Duodenal mucosa (tissue), 2 donors: ENCODE results near the gene ATP6V0D1.
A peak's percentile ranks its signal among the peaks of the same experiment; 100 is the strongest.

ENCODE experiments used
- H3K27ac ChIP-seq: one replicate; pipeline ENCODE4 v1.7.0; 2013; ENCODE audit warnings: low read depth, low read length
- H3K27me3 ChIP-seq, 2 donors: one replicate each; pipeline ENCODE4 v1.7.0; 2013; ENCODE audit warnings: low read length in 2 of 2, control low read depth in 1 of 2; ENCODE audit not compliant: insufficient read depth in 2 of 2, control insufficient read depth in 1 of 2
- H3K36me3 ChIP-seq, 2 donors: one replicate each; pipeline ENCODE4 v1.7.0; 2013; ENCODE audit warnings: low read length in 2 of 2, control low read depth in 1 of 2; ENCODE audit not compliant: insufficient read depth in 2 of 2, control insufficient read depth in 1 of 2
- H3K4me1 ChIP-seq, 2 donors: one replicate each; pipeline ENCODE4 v1.7.0; 2013; ENCODE audit warnings: low read length in 2 of 2, control low read depth in 1 of 2; ENCODE audit not compliant: insufficient read depth in 2 of 2, control insufficient read depth in 1 of 2
- H3K4me3 ChIP-seq, 2 donors: one replicate each; pipeline ENCODE4 v1.7.0; 2013; ENCODE audit warnings: low read length in 2 of 2, low read depth in 1 of 2
- H3K9ac ChIP-seq, 2 donors: one replicate each; pipeline ENCODE4 v1.7.0; 2013; ENCODE audit warnings: low read length in 2 of 2, low read depth in 1 of 2
- H3K9me3 ChIP-seq, 2 donors: one replicate each; pipeline ENCODE4 v1.7.0; 2013; ENCODE audit warnings: low read length in 2 of 2, control low read depth in 1 of 2; ENCODE audit not compliant: control insufficient read depth in 1 of 2

The ATP6V0D1 gene

DNA sequence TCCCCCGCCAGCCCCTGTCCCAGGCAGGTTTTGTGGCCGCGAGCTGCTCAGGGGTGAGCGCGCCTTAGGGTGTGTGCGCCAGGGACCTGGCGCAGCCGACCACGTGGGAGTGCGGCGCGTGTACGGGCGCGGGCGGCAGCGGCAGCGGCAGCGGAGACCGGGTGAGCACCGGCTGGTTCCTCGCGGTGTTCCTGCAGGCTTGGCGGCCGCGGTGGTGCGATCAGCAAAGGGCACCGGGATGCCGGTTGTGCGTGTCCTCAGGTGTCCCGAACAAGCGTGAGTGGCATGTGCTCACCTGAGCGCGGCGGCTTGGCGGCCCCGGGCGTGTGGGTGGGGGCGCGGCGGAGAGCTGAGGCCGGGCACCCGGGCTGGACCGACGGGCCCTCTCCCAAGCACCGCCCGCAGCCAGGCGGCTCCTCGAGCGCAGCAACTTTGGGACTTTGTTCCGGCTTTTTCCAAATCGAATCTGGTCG, 50.4 kb downstream of the ATP6V0D1 start:
- Histone ChIP-seq H3K4me3 (peak overlapping the region; percentile 75), H3K27ac (peak overlapping the region; percentile 97), H3K9me3 (no peaks in the 10 kb centered on the region), H3K9ac (peak overlapping the region; percentile 94 to 98), H3K27me3 (peaks cover 0 to 3% of the 10 kb centered on the region in 2 donors), H3K4me1 (peaks cover 30 to 35% of the 10 kb centered on the region in 2 donors), H3K36me3 (peaks cover 0 to 4% of the 10 kb centered on the region in 2 donors)

DNA sequence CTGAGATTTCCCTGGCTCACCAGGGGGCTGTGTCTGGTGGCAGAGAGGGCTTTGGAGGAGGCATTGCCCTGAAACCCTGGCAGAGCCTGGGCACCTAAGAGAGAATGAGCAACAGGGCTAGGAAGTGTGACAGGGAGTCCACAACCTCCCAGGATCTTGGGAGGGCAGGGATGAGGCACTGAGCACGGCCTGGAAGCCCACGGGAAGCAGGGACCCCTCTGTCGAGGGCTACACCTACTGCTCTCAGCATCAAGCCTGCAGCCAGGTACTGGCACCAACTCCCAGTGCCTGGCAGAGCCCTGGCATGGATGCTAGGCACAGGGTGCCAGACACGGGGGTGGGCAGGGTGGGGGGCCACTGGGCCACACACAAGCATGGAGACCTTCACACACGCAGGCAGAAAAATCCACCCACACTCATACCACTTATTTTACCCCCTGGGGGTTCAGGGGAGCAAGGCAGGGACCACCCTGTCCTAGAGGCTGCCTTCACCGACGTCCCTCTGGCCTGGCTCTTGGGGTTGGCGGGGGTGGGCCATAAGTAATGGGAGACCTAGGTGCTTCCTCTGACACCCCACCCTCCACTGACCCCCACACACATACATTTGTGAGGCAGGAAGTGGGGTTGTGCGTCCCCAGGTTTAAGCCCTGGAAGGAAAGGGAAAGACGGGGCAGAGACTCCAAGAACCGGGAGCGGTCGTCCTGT, 51.0 kb downstream of the ATP6V0D1 start:
- Histone ChIP-seq H3K9me3 (no peaks in the 10 kb centered on the region), H3K27ac (peak overlapping the region; percentile 97), H3K27me3 (peaks cover 0 to 9% of the 10 kb centered on the region in 2 donors), H3K36me3 (no peaks in the 10 kb centered on the region), H3K4me3 (peak overlapping the region; percentile 75), H3K4me1 (peaks cover 30% of the 10 kb centered on the region in 2 donors), H3K9ac (peak overlapping the region; percentile 94 to 98)

DNA sequence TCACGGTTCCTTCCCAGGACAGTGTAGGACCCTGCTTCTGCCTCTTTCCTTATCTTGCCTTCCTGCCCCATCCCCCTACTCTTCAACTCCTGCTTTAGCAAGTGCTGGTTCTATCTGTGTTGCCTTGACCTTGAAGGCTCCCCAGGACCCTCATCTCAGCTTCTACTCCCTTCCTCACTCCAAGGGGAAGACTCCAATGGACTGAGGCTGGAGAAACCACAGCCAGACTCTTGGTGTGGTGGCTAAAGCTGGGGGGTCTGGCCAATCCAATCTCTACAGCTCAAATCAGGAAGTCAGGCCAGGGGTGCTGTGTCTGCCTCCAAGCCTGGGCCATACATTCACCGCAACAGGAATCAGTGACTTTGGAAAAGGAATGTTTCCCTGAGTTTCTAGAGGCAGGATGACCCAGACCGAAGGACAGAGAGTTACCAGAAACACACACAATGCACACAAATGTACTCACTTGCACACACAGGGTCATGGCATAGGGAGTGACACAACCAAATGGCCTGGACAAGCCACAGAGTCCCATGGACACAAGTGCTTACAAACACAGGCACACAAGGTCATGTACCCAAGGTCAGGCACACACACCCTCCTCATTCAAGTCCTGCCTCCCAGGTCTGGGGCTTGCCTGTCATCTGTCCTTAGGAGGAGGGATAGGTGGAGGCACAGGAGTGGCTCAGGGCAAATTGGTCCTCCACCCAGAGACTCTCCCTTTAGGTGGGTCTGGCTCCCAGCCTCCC, 51.7 kb downstream of the ATP6V0D1 start:
- Histone ChIP-seq H3K27me3 (peaks cover 7 to 14% of the 10 kb centered on the region in 2 donors), H3K9ac (peak overlapping the region; percentile 94 to 98), H3K36me3 (no peaks in the 10 kb centered on the region), H3K27ac (peak overlapping the region; percentile 97), H3K4me3 (peak overlapping the region; percentile 75), H3K9me3 (no peaks in the 10 kb centered on the region), H3K4me1 (peaks cover 30% of the 10 kb centered on the region in 2 donors)

DNA sequence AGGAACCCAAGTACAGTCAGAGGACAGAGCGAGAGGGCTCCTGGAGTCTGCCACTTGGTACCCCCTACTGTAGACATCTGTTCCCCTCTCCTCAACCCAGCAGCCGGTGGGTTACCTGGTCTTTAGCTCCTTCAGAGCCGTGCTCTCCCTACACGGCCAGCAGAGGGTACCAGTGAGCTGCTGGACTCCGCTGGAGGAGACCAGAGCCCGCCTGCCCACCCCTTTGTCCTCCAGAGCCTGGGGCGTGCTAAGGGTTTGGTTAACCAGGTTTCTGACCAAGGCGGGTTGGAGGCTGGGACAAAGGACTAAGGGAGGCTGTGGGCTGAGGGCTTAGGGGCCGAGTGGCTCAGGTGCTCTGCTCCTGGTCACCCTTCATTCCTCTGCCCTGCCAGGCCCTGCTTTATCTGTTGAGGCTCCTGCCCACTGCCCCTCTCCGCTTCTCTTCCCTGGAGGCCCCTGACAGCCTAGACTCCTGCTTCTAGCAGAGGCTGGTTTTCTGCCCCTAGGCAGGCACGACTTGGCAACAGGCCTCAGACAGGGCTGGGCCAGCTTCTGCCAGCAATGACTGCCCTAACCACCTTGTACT, 52.7 kb downstream of the ATP6V0D1 start:
- Histone ChIP-seq H3K4me1 (peaks cover 26 to 30% of the 10 kb centered on the region in 2 donors), H3K9me3 (no peaks in the 10 kb centered on the region), H3K27me3 (peaks cover 8 to 14% of the 10 kb centered on the region in 2 donors), H3K9ac (peak overlapping the region; percentile 56 to 98), H3K4me3 (no peak overlapping the region), H3K27ac (peak overlapping the region; percentile 97), H3K36me3 (no peaks in the 10 kb centered on the region)

DNA sequence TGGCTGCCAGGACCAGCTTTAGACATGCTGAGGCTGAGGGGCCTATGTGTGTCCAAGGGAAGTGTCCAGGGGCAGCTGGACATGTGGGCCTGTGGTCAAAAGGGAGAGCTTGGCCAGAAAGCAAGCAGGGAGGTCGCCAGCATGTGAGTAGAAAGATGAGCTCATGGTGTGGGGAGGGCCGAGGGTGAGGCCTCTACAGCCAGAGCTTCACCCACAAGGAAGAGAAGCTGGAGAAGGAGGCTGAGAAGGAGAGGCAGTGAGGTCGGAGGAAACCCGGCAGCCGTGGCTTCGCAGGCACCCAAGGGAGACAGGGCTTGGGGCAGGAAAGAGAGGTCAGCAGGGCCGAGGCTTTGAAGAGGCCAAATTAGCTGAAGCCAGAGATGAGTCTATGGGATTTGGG, 54.0 kb downstream of the ATP6V0D1 start:
- Histone ChIP-seq H3K27ac (no peak overlapping the region), H3K4me1 (peaks cover 19 to 27% of the 10 kb centered on the region in 2 donors), H3K4me3 (no peak overlapping the region), H3K9me3 (no peaks in the 10 kb centered on the region), H3K36me3 (no peaks in the 10 kb centered on the region), H3K9ac (no peak overlapping the region), H3K27me3 (peaks cover 8 to 14% of the 10 kb centered on the region in 2 donors)

DNA sequence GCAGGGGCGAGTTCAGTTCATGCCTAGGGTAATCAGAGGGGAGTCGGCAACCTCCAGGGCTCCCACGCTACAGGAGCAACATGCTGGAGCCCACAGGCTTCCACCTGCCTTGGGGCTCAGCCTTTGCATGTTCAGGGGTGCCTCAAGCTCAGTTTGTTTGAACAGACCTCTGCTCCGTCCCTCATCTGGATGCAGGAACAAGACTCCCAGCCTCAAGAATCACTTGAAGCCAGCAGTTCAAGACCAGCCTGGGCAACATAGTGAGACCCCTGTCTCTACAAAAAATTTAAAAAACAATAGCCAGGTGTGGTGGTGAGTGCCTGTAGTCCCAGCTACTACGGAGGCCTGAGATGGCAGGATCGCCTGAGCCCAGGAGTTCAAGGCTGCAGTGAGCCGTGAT, 54.9 kb downstream of the ATP6V0D1 start:
- peaks cover 8 to 14% of the 10 kb centered on the region in 2 donors for H3K27me3 ChIP-seq
- no peak overlapping the region for H3K9ac ChIP-seq
- no peaks in the 10 kb centered on the region for H3K9me3 ChIP-seq
- H3K4me1 ChIP-seq = peaks cover 19 to 23% of the 10 kb centered on the region in 2 donors
- no peak overlapping the region for H3K4me3 ChIP-seq
- no peak overlapping the region for H3K27ac ChIP-seq
- no peaks in the 10 kb centered on the region for H3K36me3 ChIP-seq

DNA sequence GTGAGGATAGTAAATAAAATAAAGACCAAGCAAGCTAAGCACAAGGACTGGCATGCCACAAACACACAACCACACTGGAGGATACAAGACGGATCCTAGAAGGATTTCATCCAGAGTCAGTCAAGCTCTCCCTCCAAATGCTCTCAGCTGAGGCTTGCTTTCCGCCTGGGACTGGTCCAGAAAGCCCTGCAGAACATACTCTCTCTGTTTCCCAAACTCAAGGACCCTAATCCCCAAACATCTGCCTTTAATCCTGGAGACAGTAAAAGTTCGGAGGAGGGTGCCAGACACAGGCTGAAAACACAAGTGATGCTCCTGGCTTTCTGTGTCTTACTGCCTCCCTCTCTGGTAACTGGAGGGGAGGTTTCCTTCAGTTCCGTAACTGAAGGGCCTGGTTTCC, 55.4 kb downstream of the ATP6V0D1 start:
- H3K4me1 ChIP-seq = peaks cover 19 to 23% of the 10 kb centered on the region in 2 donors
- no peak overlapping the region for H3K4me3 ChIP-seq
- no peaks in the 10 kb centered on the region for H3K36me3 ChIP-seq
- H3K9ac ChIP-seq = no peak overlapping the region
- peaks cover 8 to 14% of the 10 kb centered on the region in 2 donors for H3K27me3 ChIP-seq
- no peak overlapping the region for H3K27ac ChIP-seq
- H3K9me3 ChIP-seq = no peaks in the 10 kb centered on the region

DNA sequence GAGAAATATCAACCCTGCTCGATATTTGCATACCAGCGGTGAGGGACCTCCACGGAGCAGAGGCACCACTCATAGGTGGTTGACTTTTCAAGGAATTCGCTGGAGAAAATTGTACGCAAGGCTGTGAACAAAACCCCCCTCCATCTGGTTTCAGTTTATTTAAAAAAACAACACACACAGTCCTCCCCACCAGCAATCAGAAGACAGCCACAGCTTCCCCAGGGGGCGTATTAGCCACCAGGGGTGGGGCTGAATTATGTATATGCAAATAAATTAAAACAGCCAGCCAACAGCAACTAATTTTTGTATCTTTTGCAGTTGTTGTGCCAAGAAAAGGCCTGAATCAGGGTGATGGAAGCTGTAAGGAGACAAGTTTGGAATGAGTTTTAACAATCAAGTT, 55.9 kb downstream of the ATP6V0D1 start:
- H3K36me3 ChIP-seq = no peaks in the 10 kb centered on the region

DNA sequence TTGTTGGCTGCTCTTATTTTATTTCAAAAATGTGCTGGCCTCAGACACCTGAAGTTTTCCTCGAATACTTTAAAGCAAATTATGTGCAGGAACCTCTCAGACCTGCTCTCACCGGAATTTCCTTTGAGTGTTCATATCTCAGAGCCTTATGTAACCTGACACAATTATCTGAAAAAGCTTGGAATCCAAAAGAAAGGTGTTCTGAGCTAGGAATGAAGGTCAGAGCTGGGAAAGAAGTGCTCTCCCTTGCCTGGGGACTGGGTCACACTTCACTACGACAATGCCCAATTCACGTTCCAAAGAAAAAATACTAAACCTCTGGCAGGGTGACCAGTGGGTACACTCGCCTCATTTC, 56.7 kb downstream of the ATP6V0D1 start:
- peaks cover 12 to 16% of the 10 kb centered on the region in 2 donors for H3K4me1 ChIP-seq
- no peak overlapping the region for H3K27ac ChIP-seq
- no peak overlapping the region for H3K4me3 ChIP-seq
- no peak overlapping the region for H3K9ac ChIP-seq
- H3K36me3 ChIP-seq = no peaks in the 10 kb centered on the region
- peaks cover 8 to 14% of the 10 kb centered on the region in 2 donors for H3K27me3 ChIP-seq
- no peaks in the 10 kb centered on the region for H3K9me3 ChIP-seq

More for the DNA sequence above, 55.9 kb downstream of the ATP6V0D1 start:
- Histone ChIP-seq H3K4me3 (no peak overlapping the region), H3K27ac (no peak overlapping the region), H3K4me1 (peaks cover 18 to 19% of the 10 kb centered on the region in 2 donors), H3K9me3 (no peaks in the 10 kb centered on the region), H3K27me3 (peaks cover 8 to 14% of the 10 kb centered on the region in 2 donors), H3K9ac (no peak overlapping the region)
